Fibroblast of skin of right quadriceps (primary cell): Measurements from ENCODE around the gene RBM17.
A peak's percentile ranks its signal among the peaks of the same experiment; 100 is the strongest.
"Not testable (repeated sequence)": the region's sequence is repeated elsewhere in the genome, so short reads cannot be mapped to it uniquely, and the experiment has no call there.

Experiments
- DNase-seq: peaks from one replicate; pipeline ENCODE4 v3.0.0-alpha.2; 2013

The RBM17 gene, protein sequence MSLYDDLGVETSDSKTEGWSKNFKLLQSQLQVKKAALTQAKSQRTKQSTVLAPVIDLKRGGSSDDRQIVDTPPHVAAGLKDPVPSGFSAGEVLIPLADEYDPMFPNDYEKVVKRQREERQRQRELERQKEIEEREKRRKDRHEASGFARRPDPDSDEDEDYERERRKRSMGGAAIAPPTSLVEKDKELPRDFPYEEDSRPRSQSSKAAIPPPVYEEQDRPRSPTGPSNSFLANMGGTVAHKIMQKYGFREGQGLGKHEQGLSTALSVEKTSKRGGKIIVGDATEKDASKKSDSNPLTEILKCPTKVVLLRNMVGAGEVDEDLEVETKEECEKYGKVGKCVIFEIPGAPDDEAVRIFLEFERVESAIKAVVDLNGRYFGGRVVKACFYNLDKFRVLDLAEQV

DNA sequence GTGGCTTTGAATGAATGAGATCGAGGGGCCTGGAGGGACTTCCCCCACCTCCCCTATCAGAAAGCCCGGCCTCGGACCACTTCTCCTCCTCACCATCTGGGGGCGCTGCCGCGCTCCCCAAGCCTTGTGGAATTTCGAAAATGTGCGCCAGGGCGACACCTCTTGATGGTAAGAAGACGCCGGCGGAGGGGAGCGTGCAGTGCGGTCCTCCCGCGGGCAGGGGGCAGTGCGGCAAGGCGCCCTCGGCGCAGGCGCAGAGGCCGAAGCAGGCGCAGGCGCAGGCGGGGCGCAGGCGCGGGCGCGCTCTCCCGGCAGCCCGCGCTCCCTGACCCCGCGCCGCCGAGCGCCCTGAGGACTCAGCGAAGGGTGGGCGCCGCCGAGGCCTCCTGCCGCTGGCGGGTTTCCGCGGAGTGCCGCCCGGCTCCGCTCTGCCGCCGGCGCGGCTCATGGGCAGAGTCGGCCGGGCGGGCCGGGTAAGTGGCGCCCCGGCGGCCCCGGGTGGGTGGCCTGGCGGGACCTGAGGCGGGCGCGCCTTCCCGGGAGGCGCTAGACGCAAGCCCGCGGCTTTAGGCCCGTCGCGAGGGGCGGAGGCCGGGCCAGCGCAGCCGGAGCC, at the start of gene RBM17:
Gene RBM17 (plus strand): TSS at position 314 of the 613 bp plus-strand sequence. CDS start 8,032 bp downstream, outside the sequence.
- peak; percentile 96 for DNase-seq

DNA sequence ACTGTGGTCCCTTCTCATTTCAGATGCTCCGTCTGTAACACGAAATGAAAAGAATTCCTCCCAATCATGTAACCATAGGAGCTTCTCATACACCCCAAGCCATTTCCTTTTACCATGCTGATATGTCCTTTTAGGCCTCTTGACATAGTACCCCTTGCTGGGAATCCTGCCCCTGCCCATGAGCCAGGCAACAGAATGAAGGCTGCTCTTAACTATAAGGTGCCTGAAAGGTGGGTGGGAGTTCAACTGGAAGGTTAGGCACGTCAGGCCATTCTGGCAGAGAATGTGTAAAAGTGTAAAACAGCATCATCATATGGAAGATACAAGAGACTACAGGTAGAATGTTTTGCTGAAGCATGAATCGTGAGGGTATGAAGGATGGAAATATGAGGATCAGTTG, 49.1 kb upstream of the RBM17 start:
- no peak for DNase-seq

DNA sequence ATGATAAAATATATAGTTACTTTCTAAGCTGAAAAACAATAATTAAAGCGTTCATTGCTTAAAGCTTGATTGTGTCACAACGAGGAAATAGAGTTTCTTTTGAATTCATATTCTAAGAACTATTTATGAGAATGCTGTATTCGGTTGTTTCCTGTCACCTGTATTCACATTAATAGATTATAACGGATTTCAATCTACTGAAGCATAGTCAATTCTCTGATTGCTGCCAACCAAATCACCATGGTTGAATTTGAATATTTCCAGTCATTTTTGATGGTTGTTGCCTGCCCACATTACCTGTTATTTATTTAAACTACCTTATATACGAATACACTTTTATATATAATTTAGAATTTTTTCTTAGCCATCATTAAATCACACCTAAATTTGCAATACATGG, 48.6 kb upstream of the RBM17 start:
- no peak for DNase-seq

DNA sequence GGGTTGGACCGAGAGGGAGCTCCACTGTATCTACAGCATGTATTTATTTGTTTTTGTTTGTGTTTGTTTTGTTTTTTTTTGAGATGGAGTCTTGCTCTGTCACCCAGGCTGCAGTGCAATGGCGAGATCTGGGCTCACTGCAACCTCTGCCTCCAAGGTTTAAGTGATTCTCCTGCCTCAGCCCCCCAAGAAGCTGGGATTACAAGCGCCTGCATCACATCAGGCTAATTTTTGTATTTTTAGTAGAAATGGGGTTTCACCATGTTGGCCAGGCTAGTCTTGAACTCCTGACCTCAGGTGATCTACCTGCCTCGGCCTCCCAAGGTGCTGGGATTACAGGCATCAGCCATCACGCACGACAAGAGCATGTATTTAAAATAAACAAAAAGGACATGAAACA, 45.5 kb upstream of the RBM17 start:
- not testable (repeated sequence) for DNase-seq

DNA sequence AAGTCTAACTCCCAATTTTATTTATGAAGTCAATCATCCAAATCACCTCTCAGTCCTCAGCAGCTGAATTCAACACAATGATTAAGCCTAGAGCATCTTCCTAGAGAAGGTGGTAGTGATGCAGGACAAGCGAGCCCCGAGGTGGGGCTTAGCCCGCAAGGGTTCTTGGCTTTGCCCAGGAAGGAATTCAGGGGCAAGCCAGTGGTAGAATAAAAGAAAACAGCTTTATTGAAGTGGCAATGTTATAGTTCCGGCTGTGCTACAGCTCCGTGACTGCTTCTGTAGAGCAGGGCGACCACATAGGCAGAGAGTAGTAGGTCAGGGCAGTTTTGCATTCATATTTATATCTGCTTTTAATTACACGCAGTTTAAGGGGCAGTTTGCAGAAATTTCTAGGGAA, 44.8 kb upstream of the RBM17 start:
- no peak for DNase-seq

DNA sequence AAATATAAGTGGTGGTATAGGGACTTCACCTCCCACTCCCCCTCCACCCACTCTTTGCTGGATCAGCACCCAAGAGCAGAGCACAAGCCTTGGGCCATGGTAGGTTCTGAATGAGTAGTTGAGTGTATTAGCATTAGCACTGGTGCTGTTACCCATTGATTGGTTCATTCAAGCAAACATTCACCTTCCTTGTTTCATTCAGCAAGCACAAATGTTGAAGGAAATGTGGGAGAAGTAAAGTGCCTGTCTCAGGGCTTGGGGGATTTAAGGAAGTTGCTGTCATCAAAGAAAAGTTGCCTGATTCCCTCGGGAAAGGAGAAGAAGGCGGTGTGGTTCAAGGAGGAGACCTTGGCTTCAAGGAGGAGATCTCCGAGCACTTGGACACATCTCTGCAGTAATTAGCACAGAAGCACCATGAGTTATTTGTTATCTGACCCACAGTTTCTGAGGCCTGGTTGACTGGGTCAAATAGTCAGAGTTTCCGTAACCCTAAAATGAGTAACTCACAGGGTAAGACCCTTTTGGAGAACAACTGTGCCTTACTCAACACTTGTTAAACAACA, 44.0 kb upstream of the RBM17 start:
- DNase-seq = no peak

DNA sequence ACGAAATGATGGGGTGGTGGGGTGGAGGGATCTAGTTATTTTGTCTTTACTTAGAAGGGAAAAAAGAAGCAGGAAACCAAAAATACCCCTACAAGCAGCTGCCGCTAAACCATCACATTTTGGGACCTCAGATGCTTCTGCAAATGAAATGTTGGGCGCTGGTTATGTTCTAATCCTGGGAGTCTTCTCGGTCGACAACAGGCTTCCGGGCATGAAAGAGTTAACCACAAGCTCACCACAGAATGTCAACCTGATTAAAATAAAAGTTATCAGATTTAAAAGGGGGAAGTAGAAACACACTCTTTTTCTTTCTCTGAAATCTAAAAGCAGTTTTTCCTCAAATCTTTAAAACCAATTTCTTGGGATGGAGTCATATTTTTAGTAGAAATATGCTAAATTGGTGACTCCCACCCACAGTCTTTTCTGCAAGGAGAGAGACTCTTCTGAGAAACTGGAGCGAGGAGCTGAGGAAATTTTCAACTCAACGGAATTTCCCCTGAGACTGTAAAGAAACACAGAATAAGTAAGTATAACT, 43.5 kb upstream of the RBM17 start:
- no peak for DNase-seq

DNA sequence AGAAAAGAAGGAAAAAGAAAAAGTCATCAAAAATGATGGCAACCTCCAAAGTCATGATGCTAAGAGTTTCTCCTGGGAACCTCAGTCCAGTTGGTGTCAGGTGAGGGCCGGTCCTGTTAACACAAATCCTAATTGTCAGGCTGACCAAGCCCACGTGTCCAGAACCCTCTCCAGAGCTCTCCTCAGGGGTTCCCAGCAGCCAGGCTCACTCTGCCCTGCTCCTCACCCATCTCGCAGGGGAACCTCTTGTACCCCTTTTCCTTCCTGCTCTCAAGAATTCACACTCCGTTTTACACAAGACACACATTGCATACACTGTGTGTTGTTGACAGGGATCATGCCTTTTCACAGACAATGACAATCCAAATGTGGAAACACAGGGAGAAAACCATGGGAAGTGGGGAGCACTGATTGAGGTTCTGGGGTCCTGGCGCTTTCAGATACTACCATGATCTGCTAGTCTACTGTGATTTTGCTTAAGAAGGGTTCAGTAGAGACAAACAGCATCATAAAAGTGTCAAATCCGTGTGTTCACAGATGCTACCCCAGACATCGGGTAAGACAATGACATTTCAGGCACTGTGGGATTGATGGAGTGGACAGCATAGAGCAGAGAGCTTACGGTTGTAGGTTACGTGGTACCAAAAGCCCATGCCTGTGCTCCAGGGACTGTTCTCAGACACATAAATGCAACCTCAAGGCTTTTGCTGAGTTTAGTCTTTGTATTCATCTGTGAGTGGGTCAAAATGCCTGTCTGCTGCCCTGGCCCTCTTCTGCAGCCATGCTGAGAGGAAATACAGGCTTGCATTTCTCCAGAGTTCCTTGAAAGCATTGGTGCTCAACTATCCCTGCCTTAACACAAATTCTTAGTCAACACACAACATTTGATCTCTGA, 42.7 kb upstream of the RBM17 start:
- no peak for DNase-seq

DNA sequence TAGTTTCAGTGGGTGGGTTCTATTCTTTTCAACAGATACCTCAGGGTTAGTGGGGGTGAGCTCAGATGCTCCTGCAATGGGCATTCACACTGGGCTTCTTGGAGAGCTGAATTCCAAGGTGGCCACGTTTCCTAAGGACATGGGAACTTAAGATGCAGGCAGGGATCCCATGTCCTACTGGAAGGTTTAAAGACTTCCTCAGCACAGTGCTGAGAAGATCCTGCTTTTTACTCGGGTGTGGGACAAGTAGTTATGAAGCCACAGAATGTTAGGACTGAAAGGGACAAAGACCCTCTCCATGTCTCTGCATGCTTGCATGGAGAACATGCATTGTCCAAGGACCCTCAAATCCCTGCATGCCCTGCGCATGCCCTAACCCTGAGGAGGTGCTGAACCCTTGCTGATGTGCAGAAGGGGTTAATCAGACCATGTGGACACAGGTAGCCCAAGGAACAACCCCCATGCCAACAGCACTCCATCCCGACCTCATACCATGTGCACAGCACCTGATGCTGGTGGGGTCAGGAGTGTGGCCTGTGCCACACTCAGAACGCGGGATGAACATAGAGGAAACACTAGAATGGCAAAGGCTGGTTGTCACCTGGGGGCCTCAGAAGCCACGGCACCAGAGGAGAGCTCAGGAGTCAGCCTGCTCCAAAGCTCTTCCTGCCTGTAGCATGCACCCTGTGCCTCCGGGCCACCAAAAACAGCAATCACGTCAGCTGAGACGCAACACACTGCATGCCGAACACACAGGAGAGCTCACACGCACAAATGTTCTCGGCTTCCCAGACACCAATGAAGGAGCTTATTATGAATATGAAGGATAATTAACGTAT, 41.8 kb upstream of the RBM17 start:
- DNase-seq = no peak

DNA sequence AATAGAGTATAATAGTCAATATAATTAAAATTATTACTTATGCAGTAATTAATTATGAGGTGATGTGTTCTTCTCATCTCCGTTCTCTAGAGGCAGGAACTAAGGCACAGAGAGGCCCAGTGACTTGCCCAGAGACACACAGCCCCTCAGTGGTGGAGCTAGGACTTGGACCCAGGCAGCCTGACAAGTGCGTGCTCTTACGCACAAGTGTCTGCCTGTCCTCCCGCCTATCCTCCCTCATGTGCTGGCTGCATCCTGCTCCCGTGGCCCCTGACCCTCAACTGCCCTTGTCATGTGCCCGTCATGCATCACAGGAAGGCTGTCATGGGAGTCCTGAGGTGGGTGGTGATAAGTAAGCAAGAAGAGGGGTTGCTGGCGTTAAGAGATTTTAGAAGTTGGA, 41.0 kb upstream of the RBM17 start:
- DNase-seq = no peak

DNA sequence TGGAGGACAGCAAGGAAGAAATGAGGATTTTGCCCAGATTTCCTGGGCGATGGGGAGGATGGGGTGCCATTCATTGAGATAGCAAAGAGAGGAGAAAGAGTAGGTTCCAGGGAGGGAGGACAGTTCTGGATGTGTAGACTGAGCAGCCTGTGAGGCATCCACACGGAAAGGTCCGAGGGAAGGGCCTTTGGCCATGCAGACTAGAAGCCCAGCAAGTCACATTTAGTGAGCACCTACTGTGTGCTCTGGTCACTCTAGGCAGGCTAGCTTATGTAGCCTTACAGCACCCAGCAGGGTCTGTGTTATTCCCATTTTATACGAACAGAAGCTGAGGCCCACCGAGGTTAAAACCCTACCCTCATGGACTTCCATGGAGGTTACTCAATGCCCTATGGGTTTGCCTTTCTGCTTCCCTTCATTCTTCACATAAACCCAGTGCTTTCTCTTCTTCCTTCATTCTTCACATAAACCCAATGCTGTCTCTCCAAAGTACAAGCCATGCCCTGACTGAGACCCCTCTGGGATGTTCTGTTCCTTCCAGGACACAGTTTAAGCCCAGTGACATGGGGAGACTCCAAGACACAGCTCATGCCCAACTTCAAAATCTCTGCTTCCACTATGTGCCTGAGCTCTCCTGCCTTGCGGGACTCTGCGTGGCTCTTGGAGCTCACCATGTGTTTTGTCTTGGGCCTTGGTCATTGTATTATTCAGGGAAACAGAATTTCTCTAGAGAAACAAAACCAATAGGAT, 40.4 kb upstream of the RBM17 start:
- no peak for DNase-seq

DNA sequence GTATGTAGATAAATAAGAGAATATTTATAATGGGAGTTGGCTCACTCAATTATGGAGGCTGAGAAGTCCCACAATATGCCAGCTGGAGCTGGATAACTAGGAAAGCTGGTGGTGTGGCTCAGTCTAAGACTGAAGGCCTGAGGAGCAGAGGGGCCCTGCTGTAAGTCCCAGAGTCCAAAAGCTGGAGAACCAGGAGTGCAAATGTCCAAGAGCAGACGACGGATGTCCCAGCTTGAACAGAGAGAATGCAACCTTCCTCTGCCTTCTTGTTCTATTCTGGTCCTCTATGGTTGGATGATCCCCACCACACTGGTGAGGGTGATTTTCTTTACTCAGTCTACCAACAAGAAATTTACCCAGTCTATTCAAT, 39.8 kb upstream of the RBM17 start:
- no peak for DNase-seq

DNA sequence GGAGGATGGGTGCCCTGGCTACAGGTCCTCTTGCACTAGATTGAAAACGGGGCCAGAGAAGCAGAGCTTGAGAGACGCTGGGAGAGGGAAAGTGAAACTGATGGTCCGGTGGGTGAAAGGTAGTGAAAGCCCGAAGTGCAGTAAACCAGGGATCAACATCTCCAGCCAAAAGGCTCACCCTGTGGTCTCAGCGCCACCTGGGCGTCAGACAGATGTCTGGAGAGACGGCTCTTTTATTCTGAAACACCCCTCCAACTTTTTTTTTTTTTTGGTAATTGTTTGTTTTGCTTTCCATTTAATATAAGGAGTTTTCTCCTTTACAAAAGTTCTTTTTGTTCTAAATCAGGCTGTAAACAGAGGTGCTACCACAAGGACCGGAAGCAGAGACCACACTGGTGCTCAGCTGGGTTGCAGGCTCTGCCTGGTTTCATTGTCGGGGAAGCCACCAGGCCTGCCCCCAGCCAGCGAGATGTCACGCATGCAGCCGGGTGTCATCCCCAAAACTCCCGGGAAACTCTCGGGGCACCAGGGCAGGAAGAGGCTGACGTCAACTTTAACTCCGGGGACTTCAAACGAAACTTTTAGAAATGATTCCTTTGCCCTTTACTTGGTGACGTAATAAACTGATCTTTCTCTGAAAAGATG, 37.9 kb upstream of the RBM17 start:
- peak; percentile 3 for DNase-seq

DNA sequence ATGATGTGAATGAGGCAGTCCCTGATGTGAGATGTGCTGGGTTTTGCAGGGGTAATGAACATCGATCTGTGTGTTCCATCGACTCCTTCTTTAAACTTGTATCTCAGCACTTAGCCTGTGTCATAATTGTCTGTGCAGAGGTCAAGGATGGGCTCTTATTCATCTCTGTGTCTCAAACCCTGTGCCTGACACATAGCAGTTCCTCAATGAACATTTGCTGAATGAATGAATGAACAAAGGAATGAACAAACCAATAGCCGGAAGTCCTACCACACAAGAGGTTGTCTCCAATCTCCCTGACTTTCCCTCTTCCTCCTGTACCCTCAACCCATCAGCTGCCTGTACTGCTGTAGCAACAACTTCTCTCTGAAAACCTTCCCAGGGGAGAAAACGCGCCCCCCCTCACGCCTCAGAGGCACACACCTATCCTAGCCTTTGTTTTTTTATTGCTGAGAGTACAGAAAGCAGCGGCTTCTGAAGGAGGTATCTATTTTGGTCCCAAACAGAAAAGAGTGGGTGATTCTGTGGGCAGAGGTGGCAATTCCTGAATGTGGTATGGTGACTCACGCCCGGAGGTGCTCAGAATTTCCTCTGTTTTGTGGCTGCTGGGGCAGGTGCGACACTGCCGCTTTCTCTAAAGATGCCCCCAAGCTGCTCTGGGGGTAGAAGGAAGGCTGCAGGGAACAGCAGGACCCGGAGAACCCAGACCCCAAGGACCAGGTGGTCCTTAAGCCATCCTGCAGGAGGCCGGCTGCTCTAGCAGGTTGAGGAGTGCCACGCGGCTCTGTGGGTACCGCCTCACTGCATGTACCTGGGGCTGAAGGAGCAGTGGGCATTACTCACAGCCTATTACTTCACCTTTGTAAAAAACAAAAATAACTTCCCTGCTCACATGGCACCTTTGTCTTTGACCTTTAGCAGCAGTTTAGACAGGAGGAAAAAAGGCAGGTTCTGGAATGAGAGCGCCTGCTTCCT, 36.3 kb upstream of the RBM17 start:
- DNase-seq = no peak

DNA sequence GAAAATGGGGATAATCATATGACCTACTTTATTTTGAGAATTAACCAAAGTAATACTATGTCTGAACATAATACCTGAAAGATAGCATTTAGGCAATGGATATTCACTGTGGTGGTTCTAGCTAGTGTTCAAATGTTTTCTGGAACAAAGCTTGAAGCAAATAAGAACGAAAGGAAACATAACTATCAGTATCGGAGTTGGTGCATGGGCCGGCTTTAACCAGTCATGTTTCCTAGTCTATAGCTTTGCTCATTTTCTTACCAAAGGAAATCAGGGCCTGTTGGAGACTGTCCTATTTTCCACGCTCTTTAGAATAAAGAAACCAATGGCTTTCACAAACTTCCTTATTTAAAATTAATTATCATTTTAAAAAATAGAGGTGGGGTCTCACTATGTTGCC, 35.5 kb upstream of the RBM17 start:
- DNase-seq = no peak

DNA sequence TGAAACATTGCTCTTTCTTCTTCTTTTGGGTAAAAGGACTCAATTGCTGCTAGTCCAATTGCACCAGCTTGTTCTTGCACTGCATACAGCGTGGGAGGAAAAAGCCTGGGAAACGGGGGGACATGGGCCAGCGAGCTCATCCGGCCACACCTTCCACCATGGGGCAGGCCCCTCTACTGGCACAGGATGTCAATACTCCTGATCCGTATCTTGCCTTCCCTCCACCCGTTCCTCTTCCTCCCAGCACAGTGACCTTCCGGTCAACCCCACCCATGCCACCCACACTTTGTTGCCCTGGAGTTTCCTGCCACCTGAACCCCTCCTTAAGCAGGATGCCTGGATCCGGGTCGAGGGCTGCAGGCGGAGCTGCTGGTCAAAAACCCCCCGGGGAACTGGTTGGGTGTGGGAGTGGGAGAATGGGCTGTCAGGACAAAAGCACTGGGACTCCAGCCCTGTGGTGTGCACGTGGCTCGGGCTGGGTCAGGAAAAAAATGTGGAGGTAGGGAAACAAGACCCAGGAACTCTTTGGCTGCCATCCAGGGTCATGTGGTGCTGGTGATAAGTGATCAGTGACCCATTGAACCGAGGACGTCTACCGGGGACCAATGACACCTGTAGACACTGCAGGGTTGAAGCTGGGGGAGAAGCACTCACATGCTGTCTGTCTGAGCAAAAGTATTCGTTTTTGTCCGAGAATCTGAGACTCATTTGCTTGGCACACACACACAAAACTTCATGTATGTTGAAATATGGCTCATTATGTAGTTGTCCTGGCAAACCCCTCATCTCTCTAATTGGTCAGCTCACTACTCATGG, 34.8 kb upstream of the RBM17 start:
- no peak for DNase-seq

DNA sequence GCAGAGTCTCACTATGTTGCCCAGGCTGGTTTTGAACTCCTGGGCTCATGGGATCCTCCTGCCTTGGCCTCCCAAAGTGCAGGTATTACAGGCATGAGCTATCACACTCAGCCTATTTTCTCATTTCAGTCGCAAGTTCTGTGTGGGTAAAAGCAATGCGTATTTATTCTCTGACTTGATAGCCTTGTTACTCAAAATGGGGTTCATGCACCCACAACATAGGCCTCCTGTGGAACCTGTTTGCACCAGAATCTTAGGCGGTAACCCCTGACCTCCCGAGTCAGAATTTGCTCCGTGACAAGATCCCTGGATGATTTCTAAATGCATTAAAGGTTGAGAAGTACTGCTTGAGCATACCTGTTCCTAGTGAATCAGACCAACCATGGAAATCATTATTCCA, 34.0 kb upstream of the RBM17 start:
- no peak for DNase-seq

DNA sequence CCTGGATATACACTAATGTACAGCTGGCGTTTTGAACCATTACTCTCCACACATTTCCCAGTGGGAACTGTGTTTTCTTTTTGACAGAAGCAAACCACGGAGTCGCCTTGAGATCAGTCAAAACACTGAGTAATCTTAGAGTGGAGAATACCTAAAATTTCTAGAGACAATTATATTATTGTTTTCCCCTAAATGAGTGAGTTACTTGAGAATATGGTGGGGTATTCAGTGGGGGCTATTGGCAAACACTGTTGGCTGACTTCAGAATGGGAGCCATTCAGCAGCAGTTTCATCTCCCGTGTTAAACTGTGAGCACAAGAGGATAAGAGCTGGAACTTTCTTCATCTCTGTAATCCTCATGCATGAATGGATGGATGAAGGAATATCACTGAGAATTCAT, 32.9 kb upstream of the RBM17 start:
- DNase-seq = no peak
